GM21423 (cell line): ENCODE results near the gene DVL3.

Experiments
- ATAC-seq: cut with Tn5 transposase; IDR thresholded peaks from one replicate; pipeline ENCODE4 v1.9.1; 2021; ENCODE audit warnings: mild to moderate bottlenecking, moderate library complexity; ENCODE audit not compliant: unreplicated experiment

DVL3 gene

GRCh38 chr3:184209146-184209923 is 54.2 kb downstream of the DVL3 start:
- ATAC-seq = no peak

GRCh38 chr3:184211297-184211696 is 56.1 kb downstream of the DVL3 start:
- no peak for ATAC-seq

DNA sequence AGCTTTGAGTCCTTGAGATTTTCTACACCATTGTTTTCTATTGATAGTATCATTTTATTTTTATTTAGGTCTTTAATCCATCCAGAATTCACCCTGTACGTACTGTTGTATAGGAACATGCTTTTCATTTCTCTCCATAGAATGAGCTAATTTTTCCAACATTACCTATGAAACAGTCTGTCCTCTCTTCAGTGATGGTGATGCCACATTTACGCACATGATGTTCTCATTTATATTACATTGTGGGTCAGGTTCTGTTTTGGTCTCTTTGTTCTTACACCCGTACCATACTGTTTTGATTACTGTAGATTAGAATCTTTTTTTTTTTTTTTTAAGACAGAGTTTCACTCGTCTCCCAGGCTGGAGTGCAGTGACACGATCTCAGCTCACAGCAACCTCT is 56.5 kb downstream of the DVL3 start:
- no peak for ATAC-seq

DNA sequence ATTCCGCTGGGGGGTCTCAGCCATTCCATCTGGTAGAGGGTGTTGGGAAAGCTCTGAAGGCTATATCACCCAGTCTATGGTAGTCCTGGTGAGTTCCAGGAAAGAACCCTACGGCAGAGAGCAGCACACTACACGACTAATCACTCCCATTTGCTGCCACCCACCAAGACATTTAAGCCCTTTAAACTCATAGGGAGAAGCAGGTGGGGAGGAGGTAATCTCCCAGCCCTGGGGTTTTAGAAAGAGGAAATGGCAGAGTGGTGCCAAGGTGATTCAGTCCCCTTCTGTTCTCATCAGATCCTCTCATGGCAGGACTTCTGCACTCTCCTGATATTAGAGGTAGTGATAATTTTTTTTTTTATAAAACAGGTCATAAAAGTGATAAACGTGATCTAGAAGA is 63.6 kb downstream of the DVL3 start:
- no peak for ATAC-seq

GRCh38 chr3:184222521-184222920 is 67.3 kb downstream of the DVL3 start:
- no peak for ATAC-seq
